Body of pancreas (tissue), 4 donors: ENCODE results near the gene UXS1.

Source experiments
- POLR2A ChIP-seq, 3 donors: fragments of 450-650 bp; IDR thresholded peaks; one replicate each; pipeline ENCODE4 v1.6.1; 2016; ENCODE audit warnings: antibody characterized with exemption in 3 of 3, mild to moderate bottlenecking in 2 of 3
- TF ChIP-seq, protein P1 (sequence below), 7 experiments: fragments of 450-650 bp in 4 of 7; fragments of 200-600 bp in 3 of 7; sonication (generic) in 3 of 7; IDR thresholded peaks; one replicate each; pipeline ENCODE4 v1.5.1; 2016 to 2019; ENCODE audit warnings: antibody characterized with exemption in 7 of 7

GRCh38 chr2:106044021-106044420 lies 150.1 kb downstream of the UXS1 start:
- TF ChIP-seq, protein P1, sequence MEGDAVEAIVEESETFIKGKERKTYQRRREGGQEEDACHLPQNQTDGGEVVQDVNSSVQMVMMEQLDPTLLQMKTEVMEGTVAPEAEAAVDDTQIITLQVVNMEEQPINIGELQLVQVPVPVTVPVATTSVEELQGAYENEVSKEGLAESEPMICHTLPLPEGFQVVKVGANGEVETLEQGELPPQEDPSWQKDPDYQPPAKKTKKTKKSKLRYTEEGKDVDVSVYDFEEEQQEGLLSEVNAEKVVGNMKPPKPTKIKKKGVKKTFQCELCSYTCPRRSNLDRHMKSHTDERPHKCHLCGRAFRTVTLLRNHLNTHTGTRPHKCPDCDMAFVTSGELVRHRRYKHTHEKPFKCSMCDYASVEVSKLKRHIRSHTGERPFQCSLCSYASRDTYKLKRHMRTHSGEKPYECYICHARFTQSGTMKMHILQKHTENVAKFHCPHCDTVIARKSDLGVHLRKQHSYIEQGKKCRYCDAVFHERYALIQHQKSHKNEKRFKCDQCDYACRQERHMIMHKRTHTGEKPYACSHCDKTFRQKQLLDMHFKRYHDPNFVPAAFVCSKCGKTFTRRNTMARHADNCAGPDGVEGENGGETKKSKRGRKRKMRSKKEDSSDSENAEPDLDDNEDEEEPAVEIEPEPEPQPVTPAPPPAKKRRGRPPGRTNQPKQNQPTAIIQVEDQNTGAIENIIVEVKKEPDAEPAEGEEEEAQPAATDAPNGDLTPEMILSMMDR (IDR thresholded peaks at IDR 0.05), result no peak
- no peak for TF ChIP-seq POLR2A (IDR thresholded peaks at IDR 0.05)
